GM18861 (cell line): Measurements from ENCODE around the gene SSTR5.

ENCODE experiments used
- ATAC-seq: cut with Tn5 transposase; IDR thresholded peaks from one replicate; pipeline ENCODE4 v1.9.1; 2021; ENCODE audit not compliant: unreplicated experiment

The SSTR5 gene

GRCh38 chr16:1102921-1103635, 30.5 kb downstream of the SSTR5 start:
- no peak for ATAC-seq

DNA sequence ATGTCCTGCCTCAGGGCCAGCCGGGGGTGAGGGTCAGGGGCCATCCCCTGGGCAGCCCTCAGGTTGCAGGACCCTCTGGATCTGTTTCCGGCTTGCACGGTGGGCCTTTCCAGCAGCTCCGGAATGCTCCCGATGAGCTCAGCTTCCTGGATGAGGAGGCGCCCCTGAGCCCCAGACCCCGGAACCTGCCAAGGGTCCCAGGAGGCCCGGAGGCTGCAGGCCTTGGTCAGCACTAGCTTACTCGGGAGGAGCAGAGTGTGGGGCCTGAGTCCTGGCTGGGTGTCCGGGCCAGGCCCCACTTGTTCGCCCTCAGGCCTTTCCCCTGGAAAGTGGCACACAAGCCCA, 31.1 kb downstream of the SSTR5 start:
- ATAC-seq = no peak

GRCh38 chr16:1105888-1106620, 33.5 kb downstream of the SSTR5 start:
- no peak for ATAC-seq

DNA sequence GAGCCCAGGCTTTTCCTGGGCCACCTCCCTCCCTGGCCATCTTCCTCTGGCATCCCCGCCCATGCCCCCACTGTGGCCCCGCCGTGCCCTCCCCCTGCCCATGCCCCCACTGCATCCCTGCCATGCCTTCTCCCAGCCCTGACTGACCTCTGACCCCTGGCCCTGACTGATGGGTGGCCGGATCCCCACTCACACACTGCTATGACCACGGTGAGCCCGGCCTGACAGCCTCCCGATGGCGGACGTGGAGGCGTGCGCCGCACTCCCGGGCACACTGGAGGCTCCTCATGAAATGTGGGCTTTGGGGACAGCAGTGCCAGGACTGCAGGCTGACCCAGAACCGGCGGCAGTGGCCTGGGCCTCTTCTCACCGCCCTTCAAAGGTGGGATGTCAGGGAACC, 34.1 kb downstream of the SSTR5 start:
- ATAC-seq = no peak

DNA sequence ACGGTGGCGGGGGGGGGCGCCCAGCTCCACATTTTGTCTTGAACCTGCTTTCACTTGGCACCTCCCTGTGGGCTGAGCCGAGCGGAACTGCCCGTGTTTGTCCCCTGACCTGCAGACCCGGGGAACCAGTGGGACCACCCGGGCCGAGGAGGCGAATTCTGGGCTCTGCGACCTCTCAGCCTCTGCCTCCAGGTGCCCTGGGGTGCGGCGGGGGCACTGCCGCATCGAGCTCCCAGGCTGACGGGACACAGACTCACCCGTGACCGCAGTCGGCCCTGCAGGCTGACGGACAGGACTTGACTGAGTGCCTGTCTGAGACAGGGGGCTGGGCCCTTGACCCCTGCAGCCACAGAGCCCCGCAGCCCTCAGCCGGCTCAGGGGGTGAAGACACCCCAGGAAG, 34.6 kb downstream of the SSTR5 start:
- ATAC-seq = no peak

- ATAC-seq = no peak
Observed at GRCh38 chr16:1107731-1108130, 35.2 kb downstream of the SSTR5 start.

DNA sequence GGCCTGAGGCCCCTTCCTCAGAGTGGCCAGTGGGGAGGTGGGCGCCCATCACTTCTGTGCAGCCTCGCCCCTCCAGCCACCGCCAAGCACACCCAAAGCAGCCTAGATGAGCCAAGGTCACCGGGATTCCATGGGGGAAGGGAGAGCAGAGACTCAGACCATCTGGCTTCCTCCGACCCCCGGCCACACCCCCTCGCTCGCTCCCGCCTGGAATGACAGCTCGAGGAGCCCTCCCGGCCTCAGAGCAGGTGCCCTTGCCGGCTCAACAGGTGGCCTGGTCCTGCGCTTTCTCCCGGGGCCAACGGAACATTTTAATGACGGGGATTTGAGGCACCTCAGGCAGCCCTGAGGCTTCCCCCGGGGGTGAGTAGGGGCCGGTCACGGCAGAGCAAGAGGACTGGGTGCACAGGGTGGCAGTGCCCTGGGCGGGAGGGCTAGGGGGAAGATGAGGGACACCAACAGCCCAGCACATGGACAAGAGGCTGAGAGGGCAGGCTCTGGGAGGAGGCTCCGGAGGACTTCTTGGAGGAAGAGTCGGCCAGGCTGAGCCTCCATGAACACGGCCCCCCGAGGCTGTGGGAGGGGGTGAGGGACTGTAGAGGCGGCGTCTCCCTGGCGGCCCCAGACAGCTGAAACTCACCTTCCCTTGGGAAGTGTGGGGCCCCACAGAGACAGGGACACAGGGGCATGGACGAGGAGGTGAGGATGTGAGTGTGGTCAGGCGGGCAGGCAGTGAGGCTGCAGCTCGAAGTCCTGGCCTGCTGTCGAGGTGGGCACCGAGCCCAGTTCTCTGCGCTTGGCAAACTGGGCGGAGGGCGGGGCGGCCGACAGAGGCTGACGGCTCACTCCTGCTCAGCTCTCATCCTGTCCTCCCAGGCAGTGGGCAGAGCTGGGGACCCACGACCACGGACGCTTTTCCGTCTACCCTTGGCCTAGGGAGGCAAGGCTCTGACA, 36.0 kb downstream of the SSTR5 start:
- no peak for ATAC-seq

GRCh38 chr16:1109648-1110047, 37.1 kb downstream of the SSTR5 start:
- ATAC-seq = no peak

DNA sequence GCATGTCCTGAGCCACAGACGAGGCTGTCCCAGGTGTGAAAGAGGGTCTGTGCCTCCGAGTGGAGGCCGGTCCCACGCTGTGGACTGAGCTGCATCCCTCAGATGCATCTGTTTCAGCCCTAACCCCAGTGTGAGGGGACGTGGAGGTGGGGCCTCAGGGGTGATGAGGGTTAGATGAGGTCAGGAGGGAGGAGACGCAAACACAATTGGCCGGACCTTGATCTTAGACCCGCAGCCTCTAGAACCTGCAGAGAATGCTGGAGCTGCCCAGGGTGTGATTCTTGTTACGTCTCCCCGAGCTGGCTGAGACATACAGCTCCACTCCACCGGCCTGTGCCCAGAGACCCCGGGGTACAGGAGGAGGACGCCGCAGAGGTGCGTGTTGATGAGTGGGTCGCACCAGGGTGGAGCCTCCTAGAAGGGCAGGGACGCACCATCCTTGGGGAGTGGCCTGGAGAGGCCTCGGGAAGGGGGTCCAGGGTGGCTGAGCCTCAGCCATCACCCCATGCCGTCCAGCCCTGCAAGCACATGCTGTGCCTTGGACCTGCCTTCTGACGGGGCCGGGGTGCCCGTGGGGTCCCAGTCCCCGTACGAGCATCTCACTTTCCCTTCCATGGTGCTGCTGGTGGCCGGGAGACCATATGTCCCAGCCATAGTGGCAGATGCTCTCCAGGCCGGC, 40.1 kb downstream of the SSTR5 start:
- ATAC-seq = no peak

DNA sequence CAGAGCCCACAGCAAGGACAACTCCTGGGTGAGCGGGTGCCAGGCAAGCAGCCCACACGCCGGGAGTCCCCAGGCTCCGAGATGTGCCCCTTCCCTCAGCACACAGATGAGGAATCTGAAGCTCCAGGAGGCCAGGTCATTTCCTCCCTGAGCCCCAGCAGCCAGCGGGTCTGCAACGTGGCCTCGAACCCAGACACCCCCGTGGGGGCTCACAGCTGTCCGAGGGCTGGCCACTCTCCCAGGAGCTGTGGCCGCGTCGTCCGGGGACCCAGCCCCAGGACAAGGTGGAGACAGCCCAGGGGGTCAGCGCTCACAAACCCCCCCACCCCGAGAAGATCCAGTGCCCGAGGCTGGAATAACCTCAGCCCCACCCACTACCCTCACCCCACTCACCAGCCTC, 40.9 kb downstream of the SSTR5 start:
- no peak for ATAC-seq

- no peak for ATAC-seq
Observed at GRCh38 chr16:1113889-1114526, 41.5 kb downstream of the SSTR5 start.

DNA sequence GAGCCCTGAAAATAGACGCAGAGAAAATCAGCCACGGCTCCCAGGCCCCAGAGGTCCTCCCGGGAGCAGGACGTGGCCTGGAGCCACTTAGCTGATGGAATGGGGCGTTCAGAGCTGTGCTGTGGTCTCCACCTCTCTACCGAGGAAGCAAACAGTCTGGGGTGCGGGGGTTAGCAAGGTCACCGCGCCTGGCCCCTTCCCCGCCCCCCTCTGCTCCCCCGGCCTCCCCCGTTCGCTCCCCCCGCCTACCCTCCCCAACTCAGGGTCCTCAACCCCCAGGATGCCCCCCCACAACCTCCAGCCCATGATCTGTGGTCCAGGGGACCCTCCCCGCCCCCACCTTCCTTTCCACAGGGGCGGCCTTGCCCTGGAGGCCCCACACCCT, 44.1 kb downstream of the SSTR5 start:
- no peak for ATAC-seq

DNA sequence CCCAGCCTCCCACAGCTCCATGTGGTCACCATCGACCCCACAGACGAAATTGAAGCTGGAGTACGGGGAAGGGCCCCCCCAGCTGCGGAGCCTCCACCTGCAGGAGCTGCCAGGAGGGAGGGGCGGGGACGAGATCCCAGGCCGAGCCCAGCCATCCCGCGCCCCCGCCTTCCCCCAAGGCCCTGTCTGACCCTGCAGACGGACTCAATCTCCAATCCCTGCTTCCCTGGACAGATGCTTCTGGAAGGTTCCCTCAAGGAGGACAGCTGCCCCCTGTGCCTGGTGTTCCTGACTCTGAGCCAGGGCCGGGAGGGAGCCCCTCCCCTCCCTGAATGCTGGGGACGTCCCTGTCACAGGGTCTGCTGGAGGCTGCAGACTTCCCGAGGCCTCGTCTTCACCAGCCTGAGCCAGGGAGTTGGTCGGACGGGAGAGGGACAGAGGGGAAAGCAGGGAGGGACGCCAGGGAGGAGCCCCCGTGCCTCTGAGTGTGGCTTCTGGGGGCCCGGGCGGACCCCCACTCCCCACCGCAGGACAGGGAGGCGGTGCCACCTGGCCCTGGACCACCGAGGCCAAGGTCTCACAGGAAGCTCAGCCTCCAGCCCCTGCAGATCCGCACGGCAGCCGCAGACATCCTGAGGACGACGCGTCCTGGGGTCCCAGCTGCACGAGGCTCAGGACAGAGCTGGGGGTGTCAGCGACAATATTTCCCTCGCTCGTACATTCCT, 44.8 kb downstream of the SSTR5 start:
- ATAC-seq = no peak

- no peak for ATAC-seq
Observed at GRCh38 chr16:1117926-1118325, 45.4 kb downstream of the SSTR5 start.

GRCh38 chr16:1119129-1119528, 46.6 kb downstream of the SSTR5 start:
- no peak for ATAC-seq

GRCh38 chr16:1119766-1120576, 47.4 kb downstream of the SSTR5 start:
- ATAC-seq = no peak

DNA sequence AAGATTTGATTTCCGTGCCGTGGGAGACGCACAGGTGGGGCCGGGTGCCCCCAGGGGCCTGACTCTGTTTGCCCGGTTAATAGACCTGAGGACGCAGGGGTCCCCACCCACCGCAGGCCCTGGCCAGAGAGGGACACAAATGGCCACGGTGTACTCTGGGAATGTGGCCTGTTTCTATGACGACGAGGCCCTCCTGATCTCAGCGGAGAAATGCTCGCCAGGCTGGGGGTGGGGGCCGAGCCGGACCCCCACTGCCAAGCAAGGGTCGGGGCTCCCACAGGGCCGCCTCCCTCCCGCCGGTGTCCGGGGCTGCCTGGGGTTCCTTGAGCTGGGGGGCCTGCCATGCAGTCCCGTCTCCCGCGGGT, 48.0 kb downstream of the SSTR5 start:
- ATAC-seq = no peak

- no peak for ATAC-seq
Observed at GRCh38 chr16:1121009-1121408, 48.5 kb downstream of the SSTR5 start.
